Spleen (tissue), 11 donors: ENCODE measurements around the gene TSPAN3. TPM values are rescaled to one million over a fixed set of nuclear protein-coding genes. Genes with fewer than 3 reads are reported as not detected.

Experiments used
- DNase-seq: peaks from one replicate; pipeline ENCODE4 v3.0.0-alpha.2; 2020
- H3K27ac ChIP-seq, 8 donors: fragments of 200-600 bp; sonication (generic) in 7 of 8; 1 replicate in 4 of 8; 2 replicates in 4 of 8; pipeline versions ENCODE4 v1.5.0 to v1.8.0; 2016 to 2021; ENCODE audit warnings: inconsistent platforms in 4 of 8, mild to moderate bottlenecking in 4 of 8, moderate library complexity in 1 of 8
- H3K27me3 ChIP-seq, 7 donors: fragments of 200-600 bp; sonication (generic) in 6 of 7; replicated peaks in 1 of 7; 1 replicate in 4 of 7; 2 replicates in 3 of 7; pipeline versions ENCODE4 v1.5.0 to v1.8.0; 2016 to 2021; ENCODE audit warnings: inconsistent platforms in 3 of 7, mild to moderate bottlenecking in 1 of 7
- H3K36me3 ChIP-seq, 6 donors: fragments of 200-600 bp; sonication (generic) in 5 of 6; 1 replicate in 4 of 6; 2 replicates in 2 of 6; pipeline versions ENCODE4 v1.5.0 to v1.8.0; 2016 to 2021; ENCODE audit warnings: inconsistent platforms in 2 of 6
- H3K4me1 ChIP-seq, 6 donors: fragments of 200-600 bp; sonication (generic) in 5 of 6; 1 replicate in 3 of 6; 2 replicates in 3 of 6; pipeline versions ENCODE4 v1.5.0 to v1.8.0; 2016 to 2021; ENCODE audit warnings: inconsistent platforms in 3 of 6
- H3K4me3 ChIP-seq, 8 donors: fragments of 200-600 bp; sonication (generic) in 7 of 8; 1 replicate in 4 of 8; 2 replicates in 4 of 8; pipeline versions ENCODE4 v1.5.0 to v1.8.0; 2016 to 2021; ENCODE audit warnings: inconsistent platforms in 4 of 8, mild to moderate bottlenecking in 4 of 8, moderate library complexity in 2 of 8
- H3K9me3 ChIP-seq, 8 donors: fragments of 200-600 bp; sonication (generic) in 7 of 8; 1 replicate in 4 of 8; 2 replicates in 4 of 8; pipeline versions ENCODE4 v1.5.0 to v1.8.0; 2016 to 2021; ENCODE audit warnings: inconsistent platforms in 4 of 8
- POLR2A ChIP-seq, 3 donors: fragments of 450-650 bp; IDR thresholded peaks; one replicate each; pipeline ENCODE4 v1.5.1; 2017; ENCODE audit warnings: antibody characterized with exemption in 3 of 3, mild to moderate bottlenecking in 1 of 3
- POLR2AphosphoS5 ChIP-seq, 3 donors: sonication (generic); formaldehyde crosslinking; IDR thresholded peaks; one replicate each; pipeline ENCODE4 v1.5.1; 2017; ENCODE audit warnings: antibody characterized with exemption in 3 of 3
- WGBS, 5 donors: extraction: QIAGEN DNeasy Blood & Tissue Kit in 3 of 5; methylation state at CpG; one replicate each; pipeline versions ENCODE4 v1.1.5 to v1.1.7; 2013 to 2018; 5-methylcytosine and 5-hydroxymethylcytosine counted together
- intact Hi-C: fragments of 100-400 bp; cut with DNase I; formaldehyde crosslinking; loops from one replicate; pipeline ENCODE4 v1.15.0; 2023; ENCODE audit warnings: low total_unique reads
- polyA plus RNA-seq, 3 donors: library from polyadenylated mRNA; stranded (reverse); fragments of 200-250 nt; gene quantifications; one replicate each; pipeline ENCODE4 v1.2.1, GENCODE V29; 2013
- total RNA-seq, 7 donors: library from RNA; depleted of rRNA in 3 of 7; stranded (reverse); fragments of >200 nt in 3 of 7; fragmentation: NEBNext Ultra II Directional in 4 of 7; extraction: Animal tissue kit (Norgen Biotek cat#: 25700) in 4 of 7; gene quantifications; one replicate each; pipeline versions ENCODE4 v1.1.0 to v1.2.1, GENCODE V29; 2016 to 2021
- TF ChIP-seq, protein P1 (sequence below), 11 experiments: fragments of 200-600 bp in 7 of 11; fragments of 450-650 bp in 4 of 11; sonication (generic) in 4 of 11; IDR thresholded peaks in 8 of 11; conservative IDR thresholded peaks in 3 of 11; 1 replicate in 7 of 11; 2 replicates in 4 of 11; pipeline versions ENCODE4 v1.4.0 to v1.8.0; 2016 to 2021; ENCODE audit warnings: antibody characterized with exemption in 11 of 11, inconsistent platforms in 4 of 11, mild to moderate bottlenecking in 1 of 11
- donor health status: healthy with polysubstance abuse.
- donor health status: DM: no; HTN: no; CAD: no; lungs with moderate emphysema.
- donor health status: DM: no; HTN: no; CAD: no.
- donor health status: Bipolar disorder and iron deficiency.
- donor health status: healthy.
- donor health status: DM: no; HTN: no; CAD: no.
- donor health status: DM: yes; HTN: yes; CAD: no.

TSPAN3 gene
- total and polyA plus RNA-seq, 10 donors: 98.5 to 276 (median 141) TPM

DNA sequence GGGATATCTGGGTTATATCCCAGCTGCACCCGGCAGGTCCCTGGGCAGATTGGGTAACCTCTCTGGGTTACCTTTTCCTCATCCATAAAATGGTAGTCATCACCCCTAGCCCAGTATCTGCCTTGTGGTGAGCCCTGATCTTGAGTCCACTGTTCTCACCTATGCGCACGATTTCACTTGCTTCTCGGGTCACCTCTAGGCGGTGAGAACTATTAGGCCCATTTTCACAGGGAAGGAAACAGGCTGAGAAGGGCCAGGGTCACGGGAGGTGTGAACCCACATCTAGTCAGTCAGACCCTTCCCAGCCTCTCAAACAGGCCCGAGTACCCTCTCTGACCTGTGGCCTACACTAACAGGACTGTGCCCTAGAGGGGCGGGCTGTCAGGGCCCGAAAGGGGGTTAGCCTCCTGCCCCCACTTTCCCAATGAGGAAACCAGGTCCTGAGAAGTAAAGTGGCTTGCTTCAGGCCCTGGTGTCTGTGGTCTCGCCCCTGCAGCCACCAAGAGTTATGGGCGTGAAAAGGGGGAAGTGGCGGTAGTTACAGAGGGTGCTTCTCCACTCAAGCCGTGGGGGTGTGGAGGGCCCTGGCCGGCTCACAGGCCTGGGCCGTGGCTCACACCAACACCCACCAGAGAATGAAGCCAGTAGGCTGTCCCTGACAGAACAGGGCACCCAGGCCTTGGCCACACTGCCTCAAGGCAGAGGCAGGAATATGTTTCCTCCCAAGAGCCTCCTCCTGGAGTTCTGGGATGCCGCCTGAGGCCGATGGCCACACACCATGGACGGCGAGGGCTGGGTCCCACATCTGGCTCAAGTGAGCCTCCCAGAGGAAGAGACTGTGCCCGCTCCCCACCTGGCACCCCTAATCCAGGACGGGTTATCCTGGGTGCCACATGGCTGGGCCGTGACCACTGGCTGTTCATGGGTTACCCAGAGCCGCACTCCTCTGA is 56.5 kb downstream of the TSPAN3 start:
- Histone ChIP-seq H3K36me3 (peaks cover 0 to 33% (median 8%) of the 10 kb centered on the region in 6 donors), H3K27ac (peak overlapping the region; percentile 28 to 89 (median 70)), H3K9me3 (no peaks in the 10 kb centered on the region), H3K27me3 (no peaks in the 10 kb centered on the region), H3K4me1 (peaks cover 24 to 100% (median 88%) of the 10 kb centered on the region in 6 donors), H3K4me3 (peak overlapping the region in 1 of 8 donors; percentile 47)
- 38 to 60% (median 55%) methylated on average over 18 to 23 of the region's 23 CpGs for WGBS, 5 donors
- TF ChIP-seq, protein P1, sequence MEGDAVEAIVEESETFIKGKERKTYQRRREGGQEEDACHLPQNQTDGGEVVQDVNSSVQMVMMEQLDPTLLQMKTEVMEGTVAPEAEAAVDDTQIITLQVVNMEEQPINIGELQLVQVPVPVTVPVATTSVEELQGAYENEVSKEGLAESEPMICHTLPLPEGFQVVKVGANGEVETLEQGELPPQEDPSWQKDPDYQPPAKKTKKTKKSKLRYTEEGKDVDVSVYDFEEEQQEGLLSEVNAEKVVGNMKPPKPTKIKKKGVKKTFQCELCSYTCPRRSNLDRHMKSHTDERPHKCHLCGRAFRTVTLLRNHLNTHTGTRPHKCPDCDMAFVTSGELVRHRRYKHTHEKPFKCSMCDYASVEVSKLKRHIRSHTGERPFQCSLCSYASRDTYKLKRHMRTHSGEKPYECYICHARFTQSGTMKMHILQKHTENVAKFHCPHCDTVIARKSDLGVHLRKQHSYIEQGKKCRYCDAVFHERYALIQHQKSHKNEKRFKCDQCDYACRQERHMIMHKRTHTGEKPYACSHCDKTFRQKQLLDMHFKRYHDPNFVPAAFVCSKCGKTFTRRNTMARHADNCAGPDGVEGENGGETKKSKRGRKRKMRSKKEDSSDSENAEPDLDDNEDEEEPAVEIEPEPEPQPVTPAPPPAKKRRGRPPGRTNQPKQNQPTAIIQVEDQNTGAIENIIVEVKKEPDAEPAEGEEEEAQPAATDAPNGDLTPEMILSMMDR (IDR thresholded peaks at IDR 0.05 in 8 of 11, conservative IDR thresholded peaks at IDR 0.05 in 3 of 11): no peak
- TF ChIP-seq POLR2A (IDR thresholded peaks at IDR 0.05) (no peak), POLR2AphosphoS5 (IDR thresholded peaks at IDR 0.05) (peak in 2 of 3 donors; percentile 60)
- peak; percentile 89 for DNase-seq
- intact Hi-C loops: no loop called here

DNA sequence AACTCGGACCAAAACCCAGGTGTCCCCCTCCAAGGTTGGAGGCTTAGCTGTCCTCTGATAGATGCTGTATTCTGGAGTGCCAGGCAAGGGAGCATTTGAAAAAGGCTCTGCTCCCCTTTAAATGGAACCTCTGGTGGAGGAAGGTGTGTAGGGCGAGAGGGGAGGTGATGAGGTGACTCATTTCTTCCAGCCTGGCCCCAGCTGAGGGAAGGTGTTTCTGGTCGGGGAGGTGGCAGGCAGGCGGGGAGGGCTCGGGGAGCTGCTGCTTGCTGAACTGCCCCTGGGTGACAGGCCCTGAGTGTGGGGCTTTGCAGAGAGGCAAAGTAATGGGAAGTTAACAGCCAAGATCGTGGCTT is 57.2 kb downstream of the TSPAN3 start:
- H3K4me3 ChIP-seq: peak overlapping the region in 1 of 8 donors; percentile 47
- TF ChIP-seq POLR2A (IDR thresholded peaks at IDR 0.05): no peak
- peak; percentile 27 to 54 (median 40) for TF ChIP-seq POLR2AphosphoS5 (IDR thresholded peaks at IDR 0.05)
- TF ChIP-seq, protein P1 (IDR thresholded peaks at IDR 0.05 in 8 of 11, conservative IDR thresholded peaks at IDR 0.05 in 3 of 11): peak in 3 of 11 experiments; percentile 18 to 31 (median 22)
- H3K9me3 ChIP-seq: no peaks in the 10 kb centered on the region
- intact Hi-C loops: no loop called here
- no peaks in the 10 kb centered on the region for H3K27me3 ChIP-seq
- peaks cover 0 to 33% (median 6%) of the 10 kb centered on the region in 6 donors for H3K36me3 ChIP-seq
- DNase-seq: peak; percentile 90
- H3K4me1 ChIP-seq: peaks cover 24 to 100% (median 86%) of the 10 kb centered on the region in 6 donors
- peak overlapping the region in 7 of 8 donors; percentile 55 to 89 (median 73) for H3K27ac ChIP-seq
- 41 to 63% (median 48%) methylated on average over 6 of the region's 6 CpGs for WGBS, 5 donors

DNA sequence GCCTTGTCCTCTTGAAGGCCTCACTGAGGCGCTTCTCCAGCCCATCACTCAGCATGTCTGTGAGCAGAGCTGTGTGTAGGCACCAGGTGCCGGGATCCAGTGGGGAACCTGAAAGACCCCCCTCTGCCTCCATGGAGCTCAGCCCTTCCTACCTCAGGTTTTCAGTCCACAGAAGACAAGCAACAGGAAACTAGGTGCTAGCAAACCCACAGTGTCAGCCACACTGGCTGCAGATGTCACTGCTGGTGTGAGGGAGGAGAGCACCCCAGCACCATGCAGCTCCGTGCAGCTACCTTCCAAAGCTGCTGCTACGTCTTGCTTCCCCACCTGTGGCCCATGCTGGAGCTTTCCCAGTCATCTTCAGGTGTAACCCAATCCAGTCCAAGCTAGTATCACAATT is 58.0 kb downstream of the TSPAN3 start:
- intact Hi-C loops: no loop called here
- Histone ChIP-seq H3K27me3 (no peaks in the 10 kb centered on the region), H3K9me3 (no peaks in the 10 kb centered on the region), H3K4me3 (peak overlapping the region in 1 of 8 donors; percentile 47), H3K4me1 (peaks cover 23 to 100% (median 80%) of the 10 kb centered on the region in 6 donors), H3K27ac (peak overlapping the region in 7 of 8 donors; percentile 44 to 89 (median 73)), H3K36me3 (peaks cover 0 to 33% (median 0%) of the 10 kb centered on the region in 6 donors)
- DNase-seq: no peak
- 45 to 75% (median 47%) methylated on average over 3 to 4 of the region's 4 CpGs for WGBS, 5 donors
- TF ChIP-seq POLR2A (IDR thresholded peaks at IDR 0.05): no peak
- peak in 1 of 3 donors; percentile 33 for TF ChIP-seq POLR2AphosphoS5 (IDR thresholded peaks at IDR 0.05)

DNA sequence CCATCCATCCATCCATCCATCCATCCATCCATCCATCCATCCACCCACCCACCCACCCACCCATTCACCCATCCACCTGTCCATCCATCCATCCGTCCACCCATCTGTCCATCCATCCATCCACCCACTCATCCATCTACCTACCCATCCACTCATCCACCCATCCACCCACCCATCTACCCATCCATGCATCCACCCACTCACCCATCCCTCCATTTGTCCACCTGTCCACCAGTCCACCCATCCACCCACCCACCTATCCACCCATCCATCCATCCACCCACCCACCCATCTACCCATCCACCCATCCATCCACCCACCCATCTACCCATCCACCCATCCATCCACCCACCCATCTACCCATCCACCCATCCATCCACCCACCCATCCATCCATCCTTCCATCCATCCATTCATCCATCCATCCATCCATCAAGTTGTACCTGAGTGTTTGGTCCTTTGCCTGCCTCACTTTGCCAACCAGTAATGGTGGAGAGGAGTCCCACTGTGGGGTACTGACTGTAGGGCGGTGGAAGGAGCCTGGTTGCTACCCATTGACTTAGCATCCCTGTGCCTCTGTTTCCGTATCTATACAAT is 58.7 kb downstream of the TSPAN3 start:
- 90 to 94% (median 92%) methylated on average over 3 of the region's 3 CpGs for WGBS, 5 donors
- no peak for DNase-seq
- peaks cover 0 to 34% (median 0%) of the 10 kb centered on the region in 6 donors for H3K36me3 ChIP-seq
- H3K9me3 ChIP-seq: no peaks in the 10 kb centered on the region
- H3K4me3 ChIP-seq: no peak overlapping the region
- intact Hi-C loops: no loop called here
- H3K27ac ChIP-seq: peak overlapping the region in 6 of 8 donors; percentile 44 to 89 (median 78)
- H3K27me3 ChIP-seq: no peaks in the 10 kb centered on the region
- TF ChIP-seq, protein P1 (IDR thresholded peaks at IDR 0.05 in 8 of 11, conservative IDR thresholded peaks at IDR 0.05 in 3 of 11): no peak
- TF ChIP-seq POLR2A (IDR thresholded peaks at IDR 0.05) (no peak), POLR2AphosphoS5 (IDR thresholded peaks at IDR 0.05) (no peak)
- peaks cover 23 to 98% (median 73%) of the 10 kb centered on the region in 6 donors for H3K4me1 ChIP-seq
